ENCODE measurements around the gene SHE. TPM values are rescaled to one million over a fixed set of nuclear protein-coding genes. Genes with fewer than 3 reads are reported as not detected.

The SHE gene
- total RNA-seq, 6 experiments from 2014 or later, result 4.0 to 5.6 (median 4.7) TPM

DNA sequence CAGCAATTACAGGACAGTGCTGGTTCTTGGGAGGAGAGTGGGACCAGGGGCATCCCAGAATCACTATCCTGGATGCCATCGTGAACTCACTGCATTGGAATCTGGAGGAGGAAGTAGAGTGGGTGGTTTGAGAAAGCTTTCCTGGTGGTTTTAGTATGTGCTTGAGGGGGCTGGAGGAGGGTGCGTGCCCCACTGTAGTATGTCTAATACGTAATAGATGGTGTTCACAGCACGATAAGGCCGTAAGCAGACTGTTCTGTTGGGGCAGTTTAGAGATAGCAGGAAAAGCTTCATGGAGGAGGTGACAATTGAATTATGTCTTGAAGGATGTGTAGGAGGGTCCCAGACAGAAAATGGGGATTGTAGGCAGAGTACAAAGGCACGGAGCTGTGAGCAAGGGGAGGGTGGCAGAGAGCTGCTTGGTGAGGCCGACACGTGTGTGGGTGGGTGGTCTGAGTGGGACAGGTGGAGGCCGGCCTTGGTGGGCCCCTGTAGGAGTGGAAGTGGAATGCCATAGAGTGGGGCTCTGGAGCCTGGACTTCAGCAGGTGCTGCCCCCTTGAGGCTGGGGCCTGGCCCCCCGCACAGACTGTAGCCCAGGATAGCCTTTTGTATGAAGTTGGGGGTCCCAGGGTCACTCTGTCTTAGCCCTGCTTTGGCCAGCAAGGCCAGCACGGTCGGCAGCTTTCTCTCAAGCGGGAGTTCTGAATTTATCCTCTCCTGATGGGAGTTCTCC is 60.0 kb downstream of the SHE start:
- intact Hi-C loops (cut with DNase I), result no loop called here
- H3K4me3 ChIP-seq, result no peak overlapping the region
- 82% methylated on average over 8 of the region's 13 CpGs for WGBS (ENCODE audit: insufficient coverage, low coverage, low lambda C conversion rate, missing lambda C conversion rate)
- peak overlapping the region in 1 of 3 donors; percentile 44 for H3K27ac ChIP-seq
- no peaks in the 10 kb centered on the region for H3K27me3 ChIP-seq
- peaks cover 0 to 82% (median 39%) of the 10 kb centered on the region in 4 donors for H3K36me3 ChIP-seq
- TF ChIP-seq, protein P1, sequence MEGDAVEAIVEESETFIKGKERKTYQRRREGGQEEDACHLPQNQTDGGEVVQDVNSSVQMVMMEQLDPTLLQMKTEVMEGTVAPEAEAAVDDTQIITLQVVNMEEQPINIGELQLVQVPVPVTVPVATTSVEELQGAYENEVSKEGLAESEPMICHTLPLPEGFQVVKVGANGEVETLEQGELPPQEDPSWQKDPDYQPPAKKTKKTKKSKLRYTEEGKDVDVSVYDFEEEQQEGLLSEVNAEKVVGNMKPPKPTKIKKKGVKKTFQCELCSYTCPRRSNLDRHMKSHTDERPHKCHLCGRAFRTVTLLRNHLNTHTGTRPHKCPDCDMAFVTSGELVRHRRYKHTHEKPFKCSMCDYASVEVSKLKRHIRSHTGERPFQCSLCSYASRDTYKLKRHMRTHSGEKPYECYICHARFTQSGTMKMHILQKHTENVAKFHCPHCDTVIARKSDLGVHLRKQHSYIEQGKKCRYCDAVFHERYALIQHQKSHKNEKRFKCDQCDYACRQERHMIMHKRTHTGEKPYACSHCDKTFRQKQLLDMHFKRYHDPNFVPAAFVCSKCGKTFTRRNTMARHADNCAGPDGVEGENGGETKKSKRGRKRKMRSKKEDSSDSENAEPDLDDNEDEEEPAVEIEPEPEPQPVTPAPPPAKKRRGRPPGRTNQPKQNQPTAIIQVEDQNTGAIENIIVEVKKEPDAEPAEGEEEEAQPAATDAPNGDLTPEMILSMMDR (IDR thresholded peaks at IDR 0.05), result peak in 3 of 4 donors; percentile 12 to 39 (median 32)
- TF ChIP-seq POLR2A (IDR thresholded peaks at IDR 0.05), result no peak
- H3K9me3 ChIP-seq, result no peaks in the 10 kb centered on the region
- DNase-seq (no peak), ATAC-seq (peak in 3 of 4 donors; percentile 18 to 35 (median 25))
- peaks cover 0 to 55% (median 11%) of the 10 kb centered on the region in 4 donors for H3K4me1 ChIP-seq

DNA sequence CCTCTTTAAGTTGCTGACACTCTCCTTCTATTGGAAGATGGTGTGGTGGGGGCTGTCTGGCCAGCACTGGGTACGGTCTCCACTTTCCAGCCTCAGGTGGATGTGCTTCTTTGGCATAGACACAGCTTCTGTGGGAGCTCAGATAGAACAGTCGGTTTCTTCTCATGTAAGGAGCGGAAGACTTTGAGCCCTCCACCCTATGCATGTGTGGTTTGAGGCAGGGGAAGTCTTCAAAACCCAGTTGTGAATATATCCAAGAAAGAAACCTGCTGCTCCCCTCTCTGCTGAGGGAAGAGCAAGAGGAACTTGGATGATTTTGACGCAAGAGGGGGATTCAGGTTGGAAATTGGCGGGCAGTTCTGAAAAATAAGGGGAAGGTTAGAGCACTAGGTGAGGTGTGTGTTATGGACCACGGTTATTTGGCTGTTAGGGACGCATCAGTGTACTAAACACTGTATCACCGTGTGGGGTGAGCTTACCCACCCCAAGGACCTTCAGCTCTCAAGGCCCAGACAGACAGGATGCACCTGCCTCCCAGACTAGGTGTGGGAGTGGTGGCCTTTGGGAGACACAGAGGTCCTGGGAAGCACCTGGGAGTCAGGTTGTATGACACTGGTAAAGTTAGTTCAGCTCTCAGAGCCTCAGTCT is 60.8 kb downstream of the SHE start:
- intact Hi-C loops (cut with DNase I), result no loop called here
- Histone ChIP-seq H3K36me3 (peaks cover 0 to 83% (median 39%) of the 10 kb centered on the region in 4 donors), H3K27me3 (no peaks in the 10 kb centered on the region), H3K4me1 (peaks cover 0 to 55% (median 11%) of the 10 kb centered on the region in 4 donors), H3K4me3 (no peak overlapping the region), H3K9me3 (no peaks in the 10 kb centered on the region), H3K27ac (peak overlapping the region in 1 of 3 donors; percentile 9)
- TF ChIP-seq, protein P1 (IDR thresholded peaks at IDR 0.05), result no peak
- TF ChIP-seq POLR2A (IDR thresholded peaks at IDR 0.05), result no peak
- no peak for DNase-seq
- 75% methylated on average over 8 of the region's 8 CpGs for WGBS (ENCODE audit: insufficient coverage, low coverage, low lambda C conversion rate, missing lambda C conversion rate)
- ATAC-seq, result no peak

DNA sequence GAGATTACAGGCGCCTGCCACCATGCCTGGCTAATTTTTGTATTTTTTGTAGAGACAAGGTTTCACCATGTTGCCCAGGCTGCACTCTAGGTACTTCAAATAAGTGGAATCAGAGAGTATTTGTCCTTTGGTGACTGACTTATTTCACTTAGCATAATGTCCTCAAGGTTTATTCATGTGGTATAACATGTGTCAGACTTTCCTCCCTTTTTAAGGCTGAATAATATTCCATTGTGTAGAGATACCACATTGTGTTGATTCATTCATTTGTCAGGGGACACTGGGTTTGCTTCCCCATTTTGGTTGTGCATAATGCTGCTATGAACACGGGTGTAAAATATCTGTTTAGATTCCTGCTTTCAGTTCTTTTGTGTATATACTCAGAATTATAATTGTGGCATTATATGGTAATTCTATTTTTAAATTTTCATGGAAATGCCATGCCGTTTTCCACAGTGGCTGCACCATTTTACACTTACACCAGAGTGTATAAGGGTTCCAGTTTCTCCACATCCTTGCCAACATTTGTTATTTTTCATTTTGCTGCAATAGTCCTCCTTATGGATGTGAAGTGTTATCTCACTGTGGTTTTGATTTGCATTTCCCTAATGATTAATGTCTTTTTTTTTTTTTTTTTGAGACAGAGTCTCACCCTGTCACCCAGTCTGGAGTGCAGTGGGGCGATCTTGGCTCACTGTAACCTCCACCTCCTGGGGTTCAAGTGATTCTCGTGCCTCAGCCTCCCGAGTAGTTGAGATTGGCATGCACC is 62.0 kb downstream of the SHE start:
- Histone ChIP-seq H3K4me3 (no peak overlapping the region), H3K27ac (peak overlapping the region in 2 of 3 donors; percentile 43 to 55), H3K9me3 (no peaks in the 10 kb centered on the region), H3K36me3 (peaks cover 0 to 83% (median 43%) of the 10 kb centered on the region in 4 donors), H3K27me3 (no peaks in the 10 kb centered on the region), H3K4me1 (peaks cover 0 to 55% (median 11%) of the 10 kb centered on the region in 4 donors)
- 73% methylated on average over 5 of the region's 6 CpGs for WGBS (ENCODE audit: insufficient coverage, low coverage, low lambda C conversion rate, missing lambda C conversion rate)
- DNase-seq (no peak), ATAC-seq (no peak)
- no peak for TF ChIP-seq POLR2A (IDR thresholded peaks at IDR 0.05)
- TF ChIP-seq, protein P1 (IDR thresholded peaks at IDR 0.05), result no peak
- intact Hi-C loops (cut with DNase I), result no loop called here

DNA sequence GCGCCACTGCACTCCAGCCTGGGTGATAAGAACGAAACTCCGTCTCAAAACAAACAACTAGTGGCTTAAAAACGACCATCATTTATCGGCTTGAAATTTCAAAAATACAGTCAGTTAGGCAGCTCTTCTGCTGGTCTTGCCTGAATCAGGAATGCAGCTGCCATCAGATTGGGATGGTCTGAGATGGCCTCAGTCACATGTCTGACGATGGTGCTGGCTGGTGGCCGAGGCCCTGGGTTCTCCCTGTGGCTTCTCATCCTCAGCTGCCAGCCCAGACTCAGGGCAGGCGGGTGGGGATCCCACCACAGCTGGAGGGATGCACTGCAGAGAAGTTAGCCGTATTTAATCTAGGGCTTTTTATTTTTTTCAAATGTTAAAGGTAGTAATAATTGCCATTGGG is 65.8 kb downstream of the SHE start:
- DNase-seq (no peak), ATAC-seq (peak in 1 of 4 donors; percentile 25)
- 72% methylated on average over 8 of the region's 9 CpGs for WGBS (ENCODE audit: insufficient coverage, low coverage, low lambda C conversion rate, missing lambda C conversion rate)
- TF ChIP-seq, protein P1 (IDR thresholded peaks at IDR 0.05), result no peak
- no peak for TF ChIP-seq POLR2A (IDR thresholded peaks at IDR 0.05)
- Histone ChIP-seq H3K27me3 (no peaks in the 10 kb centered on the region), H3K4me3 (no peak overlapping the region), H3K36me3 (peaks cover 0 to 85% (median 46%) of the 10 kb centered on the region in 4 donors), H3K4me1 (peaks cover 0 to 42% (median 11%) of the 10 kb centered on the region in 4 donors), H3K9me3 (no peaks in the 10 kb centered on the region), H3K27ac (no peak overlapping the region)
- intact Hi-C loops (cut with DNase I), result no loop called here

Data from right lobe of liver (tissue), 6 donors.